Measurements from ENCODE around the gene WNT9A. TPM values are rescaled to one million over a fixed set of nuclear protein-coding genes. Genes with fewer than 3 reads are reported as not detected.

The WNT9A gene
- total and polyA plus RNA-seq, 9 of the 15 experiments (the other 6 are each of a cell fraction or from before 2014, with no cell fraction given): 0.04 to 0.17 (median 0.10) TPM; not detected in 4

- DNase-seq (ENCODE audit: extremely low read depth in 1 of 4, low spot score in 3 of 4) (no peak), FAIRE-seq (no peak), ATAC-seq (no peak)
- H3K36me3 ChIP-seq (ENCODE audit: control insufficient read depth, insufficient read depth, low read length): no peaks in the 10 kb centered on the region
- H3K9me3 ChIP-seq (replicated peaks; ENCODE audit: control insufficient read depth, insufficient read depth, low read depth, low read length): no peaks in the 10 kb centered on the region; the same call in 1 of the 2 replicates
- in situ Hi-C loops (cut with MboI): no loop called here
- intact Hi-C loops (cut with micrococcal nuclease): loop anchor here (10.0 kb wide), 1 partner anchor 486 kb away; no protein-coding TSS in a partner anchor
- H3K9me1 ChIP-seq (ENCODE audit: control insufficient read depth, insufficient read depth, low read length): no peaks in the 10 kb centered on the region
- peaks cover 44 to 97% of the 10 kb centered on the region in 2 experiments; a peak in 4 of 5 replicates for H3K27me3 ChIP-seq (ENCODE audit: control insufficient read depth in 2 of 2, insufficient read depth in 2 of 2, low read length in 2 of 2)
- ChIA-PET CTCF (ENCODE audit: low intra/inter-chr PET ratio) (no interaction called here), POLR2A (interaction anchor here (0.9 kb wide), 1 partner anchor 10 kb away, joined by 7 read pairs; no protein-coding TSS in a partner anchor)
- H3K9ac ChIP-seq (ENCODE audit: insufficient read depth in 1 of 2, low read depth in 2 of 2, low read length in 2 of 2): 0 out of 4 replicates have a peak overlapping the region, but pooled peaks of 1 of the 2 experiments have one; percentile 12
- BruUV-seq (replicated peaks): no TSS peak
- H3K27ac ChIP-seq (ENCODE audit: extremely low read depth, low read depth, low read length): no peak overlapping the region
- H4K20me1 ChIP-seq (replicated peaks; ENCODE audit: control insufficient read depth, insufficient read depth, low read length): peaks cover 2% of the 10 kb centered on the region; the same call in 1 of the 2 replicates
- 1% methylated on average over 17 of the region's 17 CpGs for WGBS (ENCODE audit: insufficient coverage, low coverage, missing lambda C conversion rate)
- H3K79me2 ChIP-seq (ENCODE audit: control insufficient read depth, insufficient read depth, low read length): no peaks in the 10 kb centered on the region
- peaks cover 0 to 41% of the 10 kb centered on the region in 2 experiments; a peak in 1 of 5 replicates for H3K4me1 ChIP-seq (replicated peaks in 1 of 2; ENCODE audit: control insufficient read depth in 2 of 2, insufficient read depth in 2 of 2, low read length in 2 of 2)
- H3K4me3 ChIP-seq: no peak overlapping the region
- no peak overlapping the region for H3K4me2 ChIP-seq (ENCODE audit: insufficient read depth, low read length)
- no peak overlapping the region for H2AFZ ChIP-seq (ENCODE audit: low read depth, low read length)
- TF ChIP-seq TCF7 (IDR thresholded peaks at IDR 0.05; ENCODE audit: borderline replicate concordance) (no peak), L3MBTL2 (IDR thresholded peaks at IDR 0.05) (no peak), TOE1 (IDR thresholded peaks at IDR 0.05; ENCODE audit: borderline replicate concordance) (no peak), TOE1 (CRISPR knock-in tag; IDR thresholded peaks at IDR 0.05; ENCODE audit: borderline replicate concordance, low read depth) (no peak), RBM22 (IDR thresholded peaks at IDR 0.05; ENCODE audit: low read depth, low read length, poor library complexity, severe bottlenecking) (no peak), MNT (conservative IDR thresholded peaks at IDR 0.05) (no peak), PML (IDR thresholded peaks at IDR 0.05; ENCODE audit: low read length) (no peak), ZNF263 (CRISPR knock-in tag; IDR thresholded peaks at IDR 0.05; ENCODE audit: borderline replicate concordance) (no peak), EHMT2 (IDR thresholded peaks at IDR 0.05) (no peak), RBBP5 (IDR thresholded peaks at IDR 0.05; ENCODE audit: borderline replicate concordance, insufficient read depth, low read length, poor library complexity, severe bottlenecking) (no peak)
These were observed 6.9 kb downstream of the WNT9A start for GRCh38 chr1:227940791-227941241.
